NCI-H2107 treated with DMSO at 0.1 percent for 48 hours (cell line): ENCODE measurements around the gene GRIP2.
A peak's percentile ranks its signal among the peaks of the same experiment; 100 is the strongest.
"Not testable (repeated sequence)": the region's sequence is repeated elsewhere in the genome, so short reads cannot be mapped to it uniquely, and the experiment has no call there.

Experiments
- DNase-seq: peaks from one replicate; lab custom pipeline; 2025; ENCODE audit not compliant: unreplicated experiment; lab: John Stamatoyannopoulos, UW

GRIP2 gene

GRCh38 chr3:14522768-14523167 is 17.4 kb downstream of the GRIP2 start:
- DNase-seq = no peak

GRCh38 chr3:14522129-14522691 is 17.9 kb downstream of the GRIP2 start:
- DNase-seq = no peak

GRCh38 chr3:14521611-14522010 is 18.5 kb downstream of the GRIP2 start:
- no peak for DNase-seq

GRCh38 chr3:14520967-14521366 is 19.2 kb downstream of the GRIP2 start:
- DNase-seq = no peak

GRCh38 chr3:14520149-14520548 is 20.0 kb downstream of the GRIP2 start:
- no peak for DNase-seq

- no peak for DNase-seq
Observed at GRCh38 chr3:14519406-14519805, 20.7 kb downstream of the GRIP2 start.

- DNase-seq = no peak
Observed at GRCh38 chr3:14518893-14519292, 21.2 kb downstream of the GRIP2 start.

GRCh38 chr3:14518432-14518802 is 21.7 kb downstream of the GRIP2 start:
- DNase-seq = no peak

GRCh38 chr3:14517601-14518431 is 22.3 kb downstream of the GRIP2 start:
- no peak for DNase-seq

GRCh38 chr3:14516738-14517345 is 23.3 kb downstream of the GRIP2 start:
- DNase-seq = no peak

GRCh38 chr3:14515526-14515925 is 24.6 kb downstream of the GRIP2 start:
- not testable (repeated sequence) for DNase-seq

GRCh38 chr3:14514323-14514720 is 25.8 kb downstream of the GRIP2 start:
- no peak for DNase-seq

GRCh38 chr3:14513566-14514322 is 26.4 kb downstream of the GRIP2 start:
- no peak for DNase-seq

- no peak for DNase-seq
Observed at GRCh38 chr3:14512942-14513327, 27.2 kb downstream of the GRIP2 start.

GRCh38 chr3:14512281-14512941 is 27.7 kb downstream of the GRIP2 start:
- DNase-seq = no peak

- peak; percentile 2 for DNase-seq
Observed at GRCh38 chr3:14511623-14512280, 28.4 kb downstream of the GRIP2 start.

- DNase-seq = no peak
Observed at GRCh38 chr3:14510838-14511622, 29.1 kb downstream of the GRIP2 start.

GRCh38 chr3:14509796-14510100 is 30.4 kb downstream of the GRIP2 start:
- no peak for DNase-seq

- DNase-seq = no peak
Observed at GRCh38 chr3:14508966-14509795, 31.0 kb downstream of the GRIP2 start.
